SK-N-SH treated with all-trans-retinoic acid at 6 μM for 48 hours (cell line): ENCODE results near the gene IDI2.

Source experiments
- ATAC-seq: fragments of 200-7000 bp; cut with Tn5 transposase; 3 replicates; pipeline ENCODE4 v1.9.1; 2020; ENCODE audit warnings: mild to moderate bottlenecking, moderate library complexity
- ARNTL ChIP-seq: fragments of 450-650 bp; formaldehyde crosslinking; IDR thresholded peaks from 2 replicates; pipeline ENCODE4 v1.5.0; 2020; ENCODE audit warnings: low read depth, mild to moderate bottlenecking, moderate library complexity, borderline replicate concordance
- BACH2 ChIP-seq: fragments of 250-450 bp; sonication (Bioruptor Pico); IDR thresholded peaks from 2 replicates; pipeline ENCODE4 v1.9.0; 2021; ENCODE audit warnings: mild to moderate bottlenecking, borderline replicate concordance
- CREB5 ChIP-seq: fragments of 250-450 bp; sonication (Bioruptor Pico); IDR thresholded peaks from 2 replicates; pipeline ENCODE4 v1.5.1; 2020; ENCODE audit warnings: low read depth, mild to moderate bottlenecking, moderate library complexity
- CSDC2 ChIP-seq: fragments of 250-450 bp; sonication (Bioruptor Pico); IDR thresholded peaks from 2 replicates; pipeline ENCODE4 v1.5.0; 2020; ENCODE audit warnings: mild to moderate bottlenecking, moderate library complexity
- CSRNP3 ChIP-seq: fragments of 250-450 bp; sonication (Bioruptor Pico); IDR thresholded peaks from 2 replicates; pipeline ENCODE4 v1.5.1; 2021; ENCODE audit warnings: mild to moderate bottlenecking, moderate library complexity
- ESRRG ChIP-seq: fragments of 250-450 bp; sonication (Bioruptor Pico); IDR thresholded peaks from 2 replicates; pipeline ENCODE4 v1.6.1; 2021; ENCODE audit warnings: mild to moderate bottlenecking
- ISL1 ChIP-seq: fragments of 250-450 bp; sonication (Bioruptor Pico); IDR thresholded peaks from 2 replicates; pipeline ENCODE4 v2.1.2; 2022; ENCODE audit warnings: mild to moderate bottlenecking, moderate library complexity
- OSR1 ChIP-seq: fragments of 250-450 bp; sonication (Bioruptor Pico); IDR thresholded peaks from 2 replicates; pipeline ENCODE4 v1.8.0; 2022; ENCODE audit warnings: moderate library complexity, mild to moderate bottlenecking, inconsistent platforms
- PATZ1 ChIP-seq: fragments of 250-450 bp; sonication (Bioruptor Pico); IDR thresholded peaks from 2 replicates; pipeline ENCODE4 v1.8.0; 2020; ENCODE audit warnings: mild to moderate bottlenecking, moderate library complexity, borderline replicate concordance
- POU6F1 ChIP-seq: fragments of 250-450 bp; sonication (Bioruptor Pico); IDR thresholded peaks from 2 replicates; pipeline ENCODE4 v1.8.0; 2021; ENCODE audit warnings: low read depth, mild to moderate bottlenecking, moderate library complexity, borderline replicate concordance
- PPARA ChIP-seq: fragments of 250-450 bp; sonication (Bioruptor Pico); IDR thresholded peaks from 2 replicates; pipeline ENCODE4 v1.5.0; 2020; ENCODE audit warnings: mild to moderate bottlenecking, borderline replicate concordance
- RARB ChIP-seq: fragments of 250-450 bp; sonication (Bioruptor Pico); IDR thresholded peaks from 2 replicates; pipeline ENCODE4 v1.8.0; 2021; ENCODE audit warnings: mild to moderate bottlenecking, moderate library complexity
- SNAI2 ChIP-seq: fragments of 250-450 bp; sonication (Bioruptor Pico); IDR thresholded peaks from 2 replicates; pipeline ENCODE4 v1.5.0; 2020; ENCODE audit warnings: mild to moderate bottlenecking, moderate library complexity
- TCF4 ChIP-seq: fragments of 250-450 bp; sonication (Bioruptor Pico); IDR thresholded peaks from 2 replicates; pipeline ENCODE4 v1.8.0; 2021; ENCODE audit warnings: mild to moderate bottlenecking, moderate library complexity, borderline replicate concordance
- TSHZ2 ChIP-seq: fragments of 250-450 bp; sonication (Bioruptor Pico); IDR thresholded peaks from 2 replicates; pipeline ENCODE4 v1.5.0; 2020; ENCODE audit warnings: mild to moderate bottlenecking, moderate library complexity
- ZC3H10 ChIP-seq: fragments of 250-450 bp; sonication (Bioruptor Pico); IDR thresholded peaks from 2 replicates; pipeline ENCODE4 v1.5.1; 2021; ENCODE audit warnings: mild to moderate bottlenecking, moderate library complexity
- ZNF565 ChIP-seq: fragments of 450-650 bp; formaldehyde crosslinking; conservative IDR thresholded peaks from 2 replicates; pipeline ENCODE4 v1.5.0; 2020; ENCODE audit warnings: low read depth, mild to moderate bottlenecking, moderate library complexity
- ZNF70 ChIP-seq: fragments of 450-650 bp; formaldehyde crosslinking; IDR thresholded peaks from 2 replicates; pipeline ENCODE4 v1.5.0; 2020; ENCODE audit warnings: mild to moderate bottlenecking, moderate library complexity
- ZNF8 ChIP-seq: fragments of 450-650 bp; formaldehyde crosslinking; IDR thresholded peaks from 2 replicates; pipeline ENCODE4 v1.5.0; 2020; ENCODE audit warnings: mild to moderate bottlenecking, moderate library complexity

The IDI2 gene

GRCh38 chr10:1033601-1034000 lies 7.9 kb upstream of the IDI2 start (continued):
- TF ChIP-seq CREB5 (CRISPR knock-in tag) = no peak

GRCh38 chr10:1029838-1030237 lies 4.2 kb upstream of the IDI2 start:
- no peak for TF ChIP-seq ZC3H10
- TF ChIP-seq CREB5 (CRISPR knock-in tag) = no peak
- TF ChIP-seq PPARA (CRISPR knock-in tag) = no peak
- TF ChIP-seq TSHZ2 (CRISPR knock-in tag) = no peak
- TF ChIP-seq ISL1 = no peak
- no peak for TF ChIP-seq ESRRG (CRISPR knock-in tag)
- no peak for TF ChIP-seq ZNF565
- no peak for ATAC-seq

GRCh38 chr10:1026578-1026977 lies 919 bp upstream of the IDI2 start:
- TF ChIP-seq ZC3H10 = no peak
- no peak for ATAC-seq

GRCh38 chr10:1024103-1024502 lies 1.6 kb downstream of the IDI2 start:
- ATAC-seq = no peak
- TF ChIP-seq RARB (CRISPR knock-in tag) (no peak), ARNTL (CRISPR knock-in tag) (no peak), ESRRG (CRISPR knock-in tag) (no peak), TSHZ2 (CRISPR knock-in tag) (no peak), CSDC2 (CRISPR knock-in tag) (no peak), ZNF70 (no peak), OSR1 (CRISPR knock-in tag) (no peak), CSRNP3 (CRISPR knock-in tag) (no peak), BACH2 (no peak), PATZ1 (CRISPR knock-in tag) (no peak), ZNF8 (CRISPR knock-in tag) (no peak), TCF4 (CRISPR knock-in tag) (no peak), SNAI2 (CRISPR knock-in tag) (no peak), ZC3H10 (no peak), POU6F1 (CRISPR knock-in tag) (no peak), ISL1 (no peak), CREB5 (CRISPR knock-in tag) (no peak)
